ENCODE results near the gene IGFBP1. TPM values are rescaled to one million over a fixed set of nuclear protein-coding genes. Genes with fewer than 3 reads are reported as not detected.
"Not testable (repeated sequence)": the region's sequence is repeated elsewhere in the genome, so short reads cannot be mapped to it uniquely, and the experiment has no call there.

Gene IGFBP1
- total and polyA plus RNA-seq, 7 donors, result not detected

DNA sequence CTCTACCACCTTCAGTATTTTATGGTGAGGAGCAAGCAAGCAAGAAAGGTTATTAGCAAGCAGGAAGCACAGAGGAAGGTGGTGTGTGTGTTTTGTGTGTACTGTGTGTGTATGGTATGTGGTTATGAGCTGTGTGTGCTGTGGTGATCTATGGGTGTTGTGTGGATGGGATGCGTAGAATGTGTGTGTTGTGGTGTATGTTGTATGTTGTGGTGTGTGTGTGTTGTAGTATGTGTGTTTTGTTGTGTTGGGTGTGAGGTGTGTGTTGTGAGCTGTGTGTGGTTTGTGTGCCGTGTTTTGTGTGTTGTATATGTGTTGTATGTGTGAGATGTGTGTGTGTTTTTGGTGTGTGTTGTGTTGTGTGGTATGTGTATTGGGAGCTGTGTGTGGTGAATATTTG, 49.6 kb downstream of the IGFBP1 start:
- H3K36me3 ChIP-seq, result no peaks in the 10 kb centered on the region
- intact Hi-C loops (cut with DNase I), result no loop called here
- no peak for DNase-seq
- H3K4me1 ChIP-seq, result no peaks in the 10 kb centered on the region
- TF ChIP-seq POLR2A (IDR thresholded peaks at IDR 0.05) (no peak), EP300 (IDR thresholded peaks at IDR 0.05) (no peak), POLR2AphosphoS5 (IDR thresholded peaks at IDR 0.05) (no peak)
- TF ChIP-seq, protein P1, sequence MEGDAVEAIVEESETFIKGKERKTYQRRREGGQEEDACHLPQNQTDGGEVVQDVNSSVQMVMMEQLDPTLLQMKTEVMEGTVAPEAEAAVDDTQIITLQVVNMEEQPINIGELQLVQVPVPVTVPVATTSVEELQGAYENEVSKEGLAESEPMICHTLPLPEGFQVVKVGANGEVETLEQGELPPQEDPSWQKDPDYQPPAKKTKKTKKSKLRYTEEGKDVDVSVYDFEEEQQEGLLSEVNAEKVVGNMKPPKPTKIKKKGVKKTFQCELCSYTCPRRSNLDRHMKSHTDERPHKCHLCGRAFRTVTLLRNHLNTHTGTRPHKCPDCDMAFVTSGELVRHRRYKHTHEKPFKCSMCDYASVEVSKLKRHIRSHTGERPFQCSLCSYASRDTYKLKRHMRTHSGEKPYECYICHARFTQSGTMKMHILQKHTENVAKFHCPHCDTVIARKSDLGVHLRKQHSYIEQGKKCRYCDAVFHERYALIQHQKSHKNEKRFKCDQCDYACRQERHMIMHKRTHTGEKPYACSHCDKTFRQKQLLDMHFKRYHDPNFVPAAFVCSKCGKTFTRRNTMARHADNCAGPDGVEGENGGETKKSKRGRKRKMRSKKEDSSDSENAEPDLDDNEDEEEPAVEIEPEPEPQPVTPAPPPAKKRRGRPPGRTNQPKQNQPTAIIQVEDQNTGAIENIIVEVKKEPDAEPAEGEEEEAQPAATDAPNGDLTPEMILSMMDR (IDR thresholded peaks at IDR 0.05), result no peak
- H3K9me3 ChIP-seq, result no peaks in the 10 kb centered on the region
- H3K27ac ChIP-seq, result no peak overlapping the region
- WGBS, 2 donors, result 90 to 91% methylated on average over 2 of the region's 2 CpGs
- H3K27me3 ChIP-seq, result peaks cover 0 to 3% (median 0%) of the 10 kb centered on the region in 3 donors
- no peak overlapping the region for H3K4me3 ChIP-seq

DNA sequence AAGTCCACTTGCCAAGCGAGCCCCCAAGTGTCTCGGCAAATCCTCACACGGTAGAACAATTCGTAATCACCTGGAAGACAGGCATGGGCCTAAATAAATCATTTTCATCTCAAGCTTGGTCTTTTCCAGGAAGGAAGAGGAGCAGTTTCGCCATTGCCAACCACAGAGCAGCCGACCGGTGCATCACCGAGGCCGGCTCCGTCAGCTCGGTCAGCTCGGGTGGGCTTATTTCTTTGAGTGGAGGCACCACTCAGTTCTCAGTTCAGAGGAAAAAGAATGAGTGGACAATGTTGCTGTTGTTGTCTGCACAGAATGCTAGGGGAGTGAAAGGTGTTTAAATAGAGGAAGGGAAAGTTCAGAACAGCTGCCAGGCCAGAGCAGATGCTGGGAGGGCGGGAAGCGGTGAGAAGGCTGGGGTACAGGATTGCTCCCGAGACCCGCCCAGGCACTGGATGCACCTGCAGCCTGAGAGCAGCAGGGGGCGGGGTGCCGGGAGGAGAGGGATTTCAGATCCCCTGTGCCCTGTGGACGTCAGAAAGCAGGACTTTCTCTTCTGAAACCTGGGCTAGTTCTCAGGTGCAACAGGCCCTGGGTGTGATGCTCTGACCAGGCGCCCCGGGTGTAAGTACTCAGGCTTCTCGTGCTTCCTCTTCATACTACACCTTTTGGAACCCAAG, 50.5 kb downstream of the IGFBP1 start:
- H3K27ac ChIP-seq, result no peak overlapping the region
- no peak overlapping the region for H3K4me3 ChIP-seq
- intact Hi-C loops (cut with DNase I), result no loop called here
- TF ChIP-seq EP300 (IDR thresholded peaks at IDR 0.05) (no peak), POLR2A (IDR thresholded peaks at IDR 0.05) (no peak), POLR2AphosphoS5 (IDR thresholded peaks at IDR 0.05) (no peak)
- TF ChIP-seq, protein P1 (IDR thresholded peaks at IDR 0.05), result no peak
- no peaks in the 10 kb centered on the region for H3K4me1 ChIP-seq
- DNase-seq, result no peak
- 75 to 85% methylated on average over 22 of the region's 22 CpGs for WGBS, 2 donors
- peaks cover 0 to 3% (median 0%) of the 10 kb centered on the region in 3 donors for H3K27me3 ChIP-seq
- H3K36me3 ChIP-seq, result no peaks in the 10 kb centered on the region
- no peaks in the 10 kb centered on the region for H3K9me3 ChIP-seq

DNA sequence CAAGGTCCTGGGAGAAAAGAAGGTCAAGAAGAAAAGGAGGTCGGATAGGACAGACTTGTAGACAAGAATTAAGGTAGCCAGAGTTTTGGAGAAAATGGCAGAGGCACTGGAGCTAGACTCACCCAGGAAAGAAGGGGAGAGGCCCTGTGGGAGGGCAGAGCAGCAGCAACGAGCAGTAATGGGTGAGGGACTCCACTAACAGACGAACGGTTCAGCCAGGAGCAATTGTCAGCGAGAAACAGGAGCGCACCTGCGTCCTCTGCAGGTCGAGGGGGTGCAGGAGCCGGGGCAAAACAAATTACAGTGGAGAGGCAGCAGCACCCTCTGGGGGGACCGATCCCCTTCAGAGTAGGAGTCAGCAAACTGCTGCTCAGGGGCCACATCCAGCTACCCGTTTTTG, 51.3 kb downstream of the IGFBP1 start:
- no peak for TF ChIP-seq EP300 (IDR thresholded peaks at IDR 0.05)
- TF ChIP-seq, protein P1 (IDR thresholded peaks at IDR 0.05), result no peak
- TF ChIP-seq POLR2AphosphoS5 (IDR thresholded peaks at IDR 0.05), result no peak
- TF ChIP-seq POLR2A (IDR thresholded peaks at IDR 0.05), result no peak
- DNase-seq, result no peak
- WGBS, 2 donors, result 85 to 94% methylated on average over 11 of the region's 11 CpGs
- intact Hi-C loops (cut with DNase I), result no loop called here
- H3K27me3 ChIP-seq, result peaks cover 0 to 3% (median 0%) of the 10 kb centered on the region in 3 donors
- no peak overlapping the region for H3K4me3 ChIP-seq
- no peaks in the 10 kb centered on the region for H3K36me3 ChIP-seq
- H3K4me1 ChIP-seq, result no peaks in the 10 kb centered on the region
- no peak overlapping the region for H3K27ac ChIP-seq
- no peaks in the 10 kb centered on the region for H3K9me3 ChIP-seq

DNA sequence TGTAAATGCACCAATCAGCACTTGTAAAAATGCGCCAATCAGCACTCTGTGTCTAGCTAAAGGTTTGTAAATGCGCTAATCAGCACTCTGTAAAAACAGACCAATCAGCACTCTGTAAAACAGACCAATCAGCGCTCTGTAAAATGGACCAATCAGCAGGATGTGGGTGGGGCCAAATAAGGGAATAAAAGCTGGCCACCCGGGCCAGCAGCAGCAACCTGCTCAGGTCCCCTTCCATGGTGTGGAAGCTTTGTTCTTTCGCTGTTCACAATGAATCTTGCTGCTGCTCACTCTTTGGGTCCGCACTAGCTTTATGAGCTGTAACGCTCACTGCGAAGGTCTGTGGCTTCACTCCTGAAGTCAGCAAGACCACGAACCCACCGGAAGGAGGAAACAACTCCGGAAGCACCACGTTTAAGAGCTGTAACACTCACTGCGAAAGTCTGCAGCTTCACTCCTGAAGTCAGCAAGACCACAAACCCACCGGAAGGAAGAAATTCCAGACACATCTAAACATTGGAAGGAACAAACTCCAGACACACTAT, 52.0 kb downstream of the IGFBP1 start:
- H3K9me3 ChIP-seq; intact Hi-C loops (cut with DNase I); H3K4me1 ChIP-seq; H3K36me3 ChIP-seq; H3K27ac ChIP-seq; DNase-seq; H3K27me3 ChIP-seq; H3K4me3 ChIP-seq: not testable (repeated sequence)
- 63 to 72% methylated on average over 14 of the region's 14 CpGs for WGBS, 2 donors

DNA sequence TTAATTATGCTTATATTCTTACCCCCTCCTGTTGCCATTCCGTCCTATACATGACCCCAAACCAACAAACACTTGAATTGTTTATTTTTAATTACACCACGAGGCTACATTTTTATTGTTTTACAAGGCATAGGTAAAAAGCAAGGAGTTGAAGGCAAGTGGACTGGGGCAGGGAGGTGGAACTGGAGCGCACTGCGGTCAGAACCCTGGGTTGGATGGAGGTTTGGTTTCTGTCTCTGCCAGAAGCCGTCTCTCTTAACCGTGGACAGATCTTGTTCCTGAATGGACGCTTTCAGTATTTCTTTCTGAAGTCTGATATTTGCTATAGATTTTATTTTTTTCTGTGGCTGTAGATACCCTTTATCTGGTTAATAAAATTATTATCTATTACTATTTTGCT, 52.7 kb downstream of the IGFBP1 start:
- WGBS, 2 donors, result 55 to 60% methylated on average over 7 of the region's 7 CpGs
- Histone ChIP-seq H3K4me3 (no peak overlapping the region), H3K27ac (no peak overlapping the region), H3K9me3 (no peaks in the 10 kb centered on the region), H3K27me3 (peaks cover 0 to 3% (median 0%) of the 10 kb centered on the region in 3 donors), H3K36me3 (no peaks in the 10 kb centered on the region), H3K4me1 (no peaks in the 10 kb centered on the region)
- TF ChIP-seq POLR2AphosphoS5 (IDR thresholded peaks at IDR 0.05) (no peak), EP300 (IDR thresholded peaks at IDR 0.05) (no peak)
- TF ChIP-seq, protein P1 (IDR thresholded peaks at IDR 0.05), result no peak
- intact Hi-C loops (cut with DNase I), result no loop called here
- DNase-seq, result no peak

Small RNA genes lying within 50 kb of the gene (small RNA-seq; reads per million reads assigned to genes)
- 0 reads per million in 3 donors for gene RNU6-326P

Other genes starting within 250 kb of the IGFBP1 start
- gene CCDC201, start 15.4 kb upstream of the IGFBP1 start, total RNA-seq, result not detected
- not detected for gene CCDC201, start 15.4 kb upstream of the IGFBP1 start, polyA plus RNA-seq
- gene IGFBP3, start 32.8 kb downstream of the IGFBP1 start, total RNA-seq, result 100 to 1,000 TPM in 3 of 4 donors, 10 to 100 TPM in 1; 54.0 to 330 (median 177) TPM
- 10 to 100 TPM in 1 of 3 donors, 1 to 10 TPM in 2; 4.8 to 44.9 (median 5.3) TPM for gene IGFBP3, start 32.8 kb downstream of the IGFBP1 start, polyA plus RNA-seq